ENCODE measurements around the gene ADAMTS6. TPM values are rescaled to one million over a fixed set of nuclear protein-coding genes. Genes with fewer than 3 reads are reported as not detected.

ADAMTS6 gene
- polyA plus RNA-seq, 3 donors, result 0.01 TPM; not detected in 2

DNA sequence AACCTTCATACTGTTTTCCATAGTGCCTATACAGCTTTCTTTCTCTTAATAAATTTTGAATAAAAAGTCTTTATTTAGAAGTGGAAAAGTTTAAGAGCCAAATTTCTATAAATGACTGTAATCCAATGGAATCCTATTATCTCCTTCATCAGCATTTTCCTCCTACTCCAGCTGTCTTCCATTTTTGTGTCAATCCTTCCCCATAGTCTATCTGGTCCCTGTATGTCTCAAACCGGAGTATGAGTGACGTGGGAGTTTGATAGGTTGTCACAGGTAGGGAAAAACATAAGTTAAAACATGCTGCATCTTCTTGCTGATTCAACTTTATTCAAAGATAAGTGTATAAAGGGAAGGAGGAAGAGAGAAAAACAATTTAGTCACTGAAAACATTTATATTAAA lies 70.4 kb downstream of the ADAMTS6 start:
- Histone ChIP-seq H3K27ac (ENCODE audit: low read depth in 1 of 2, low read length in 2 of 2) (no peak overlapping the region), H3K4me1 (ENCODE audit: control insufficient read depth in 1 of 2, insufficient read depth in 2 of 2, low read length in 2 of 2) (no peaks in the 10 kb centered on the region), H3K36me3 (replicated peaks in 1 of 2; ENCODE audit: control insufficient read depth in 1 of 2, insufficient read depth in 2 of 2, low read length in 2 of 2) (no peaks in the 10 kb centered on the region), H3K9me3 (replicated peaks in 1 of 2; ENCODE audit: control insufficient read depth in 1 of 2, insufficient read depth in 1 of 2, low read length in 2 of 2) (peaks cover 4 to 10% of the 10 kb centered on the region in 2 donors), H3K4me2 (replicated peaks; ENCODE audit: extremely low read depth, low read length, poor library complexity, severe bottlenecking) (no peak overlapping the region), H3K79me2 (ENCODE audit: insufficient read depth, low read length) (no peaks in the 10 kb centered on the region), H4K20me1 (ENCODE audit: insufficient read depth, low read length) (no peaks in the 10 kb centered on the region), H3K27me3 (ENCODE audit: control insufficient read depth in 2 of 2, insufficient read depth in 2 of 2, low read length in 2 of 2) (no peaks in the 10 kb centered on the region), H3K9ac (ENCODE audit: insufficient read depth, low read length, poor library complexity, severe bottlenecking) (no peak overlapping the region), H3K4me3 (replicated peaks in 1 of 3; ENCODE audit: low read depth in 2 of 3, low read length in 3 of 3) (no peak overlapping the region), H2AFZ (ENCODE audit: insufficient read depth, low read depth, low read length, poor library complexity, severe bottlenecking) (no peak overlapping the region)
- Mint-ChIP-seq H3K4me3 (no peak overlapping the region), H3K36me3 (no peaks in the 10 kb centered on the region), H3K9me3 (peaks cover 0 to 11% (median 9%) of the 10 kb centered on the region in 7 donors), H3K4me1 (no peaks in the 10 kb centered on the region), H3K27me3 (ENCODE audit: low read depth in 3 of 3) (no peaks in the 10 kb centered on the region), H3K27ac (no peak overlapping the region)
- intact Hi-C loops (cut with micrococcal nuclease), result no loop called here
- TF ChIP-seq CTCF (IDR thresholded peaks at IDR 0.05), result no peak
- no peak for DNase-seq
- WGBS (ENCODE audit: insufficient coverage), result no CpG with 5 or more reads among the region's 2 CpGs

DNA sequence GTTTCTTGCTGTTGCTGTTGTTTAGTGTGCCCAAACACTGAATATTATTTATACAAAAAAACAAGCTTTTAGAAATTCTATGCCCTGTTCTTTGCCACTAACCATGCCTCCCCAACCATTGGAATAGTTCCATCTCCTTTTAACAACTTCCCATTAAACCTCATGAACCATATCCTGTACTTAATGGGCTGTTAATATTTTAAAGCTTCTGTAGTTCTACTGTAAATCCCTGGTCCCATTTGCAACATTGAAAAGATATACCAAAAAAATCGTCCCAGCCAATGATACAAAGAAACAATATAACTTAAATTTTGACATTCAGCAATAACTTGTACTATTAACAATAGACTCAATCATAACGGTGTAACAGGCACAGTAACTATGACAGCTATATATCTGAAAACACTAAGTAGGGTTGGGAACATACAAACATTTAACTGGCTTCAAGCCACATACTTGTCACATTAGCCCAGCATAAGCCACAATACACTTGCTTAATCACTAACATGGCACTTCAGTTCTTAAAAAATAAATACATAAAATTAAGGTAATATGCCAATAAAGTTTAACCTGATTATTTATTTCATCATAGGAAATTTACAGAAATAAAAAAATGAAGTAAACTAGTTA lies 86.1 kb downstream of the ADAMTS6 start:
- H3K36me3 Mint-ChIP-seq, result no peaks in the 10 kb centered on the region
- H2AFZ ChIP-seq (ENCODE audit: insufficient read depth, low read depth, low read length, poor library complexity, severe bottlenecking), result no peak overlapping the region
- intact Hi-C loops (cut with micrococcal nuclease), result no loop called here

More for the DNA sequence above, 86.1 kb downstream of the ADAMTS6 start:
- Histone ChIP-seq H3K4me2 (replicated peaks; ENCODE audit: extremely low read depth, low read length, poor library complexity, severe bottlenecking) (no peak overlapping the region), H3K4me3 (replicated peaks in 1 of 3; ENCODE audit: low read depth in 2 of 3, low read length in 3 of 3) (no peak overlapping the region), H4K20me1 (ENCODE audit: insufficient read depth, low read length) (no peaks in the 10 kb centered on the region), H3K27me3 (ENCODE audit: control insufficient read depth in 2 of 2, insufficient read depth in 2 of 2, low read length in 2 of 2) (no peaks in the 10 kb centered on the region), H3K4me1 (ENCODE audit: control insufficient read depth in 1 of 2, insufficient read depth in 2 of 2, low read length in 2 of 2) (no peaks in the 10 kb centered on the region), H3K9me3 (replicated peaks in 1 of 2; ENCODE audit: control insufficient read depth in 1 of 2, insufficient read depth in 1 of 2, low read length in 2 of 2) (no peaks in the 10 kb centered on the region), H3K36me3 (replicated peaks in 1 of 2; ENCODE audit: control insufficient read depth in 1 of 2, insufficient read depth in 2 of 2, low read length in 2 of 2) (no peaks in the 10 kb centered on the region), H3K27ac (ENCODE audit: low read depth in 1 of 2, low read length in 2 of 2) (no peak overlapping the region), H3K9ac (ENCODE audit: insufficient read depth, low read length, poor library complexity, severe bottlenecking) (no peak overlapping the region), H3K79me2 (ENCODE audit: insufficient read depth, low read length) (no peaks in the 10 kb centered on the region)
- no peaks in the 10 kb centered on the region for H3K4me1 Mint-ChIP-seq
- WGBS (ENCODE audit: insufficient coverage), result no CpG with 5 or more reads among the region's 2 CpGs
- TF ChIP-seq CTCF (IDR thresholded peaks at IDR 0.05), result no peak
- no peak for DNase-seq
- H3K27ac Mint-ChIP-seq, result no peak overlapping the region
- H3K4me3 Mint-ChIP-seq, result no peak overlapping the region
- H3K27me3 Mint-ChIP-seq (ENCODE audit: low read depth in 3 of 3), result no peaks in the 10 kb centered on the region
- H3K9me3 Mint-ChIP-seq, result peaks cover 0 to 3% (median 0%) of the 10 kb centered on the region in 7 donors

Measured in CD14-positive monocyte (primary cell).